Measurements from ENCODE around the gene OLA1. TPM values are rescaled to one million over a fixed set of nuclear protein-coding genes. Genes with fewer than 3 reads are reported as not detected.

The OLA1 gene
- total RNA-seq, 1 donor = 59.9 TPM

GRCh38 chr2:174023591-174024523 lies 224.5 kb downstream of the OLA1 start:
- H3K4me1 ChIP-seq (ENCODE audit: insufficient read depth, low read length) = peaks cover 87% of the 10 kb centered on the region
- H3K9me3 ChIP-seq (ENCODE audit: low read depth, low read length) = no peaks in the 10 kb centered on the region
- no peak overlapping the region for H3K4me3 ChIP-seq (ENCODE audit: low read length)
- H3K27me3 ChIP-seq (ENCODE audit: insufficient read depth, low read length) = no peaks in the 10 kb centered on the region

Other genes starting within 250 kb of the OLA1 start
- gene SP9, start 86.4 kb upstream of the OLA1 start, total RNA-seq = not detected
- 8.5 TPM for gene SCRN3, start 147.2 kb upstream of the OLA1 start, total RNA-seq
- 12.9 TPM for gene GPR155, start 238.5 kb upstream of the OLA1 start, total RNA-seq